Measurements from ENCODE around the gene ZNF425. TPM values are rescaled to one million over a fixed set of nuclear protein-coding genes. Genes with fewer than 3 reads are reported as not detected.

The ZNF425 gene
- polyA plus RNA-seq, 3 donors: 0.15 to 0.17 TPM; not detected in 1

DNA sequence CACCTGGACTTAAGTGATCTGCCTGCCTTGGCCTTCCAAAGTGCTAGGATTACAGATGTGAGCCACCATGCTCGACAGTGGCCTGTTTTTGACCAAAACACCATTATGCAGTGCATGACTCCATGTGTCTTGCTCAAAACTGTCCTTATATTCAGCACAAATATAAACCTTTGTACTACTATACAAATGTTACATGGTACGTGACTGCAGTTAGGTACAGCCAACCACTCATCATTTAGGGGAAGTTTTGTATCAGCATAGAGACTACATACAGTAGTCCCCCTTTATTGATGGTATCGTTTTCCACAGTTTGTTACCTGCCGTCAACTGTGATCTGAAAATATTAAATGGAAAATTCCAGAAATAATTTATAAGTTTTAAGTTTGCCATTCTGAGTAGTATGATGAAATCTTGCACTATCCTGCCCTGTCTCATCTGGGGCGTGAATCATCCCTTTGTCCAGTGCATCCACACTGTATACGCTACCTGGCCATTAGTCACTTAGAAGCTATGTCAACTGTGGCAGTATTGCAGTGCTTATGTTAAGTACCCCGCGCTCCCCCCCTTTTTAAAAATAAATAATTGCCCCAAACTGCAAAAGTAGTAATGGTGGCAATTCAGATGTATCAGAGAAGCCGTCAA is 45.9 kb upstream of the ZNF425 start:
- H2AFZ ChIP-seq (ENCODE audit: insufficient read depth, low read depth, low read length, poor library complexity, severe bottlenecking): no peak overlapping the region
- H3K27ac Mint-ChIP-seq: no peak overlapping the region

DNA sequence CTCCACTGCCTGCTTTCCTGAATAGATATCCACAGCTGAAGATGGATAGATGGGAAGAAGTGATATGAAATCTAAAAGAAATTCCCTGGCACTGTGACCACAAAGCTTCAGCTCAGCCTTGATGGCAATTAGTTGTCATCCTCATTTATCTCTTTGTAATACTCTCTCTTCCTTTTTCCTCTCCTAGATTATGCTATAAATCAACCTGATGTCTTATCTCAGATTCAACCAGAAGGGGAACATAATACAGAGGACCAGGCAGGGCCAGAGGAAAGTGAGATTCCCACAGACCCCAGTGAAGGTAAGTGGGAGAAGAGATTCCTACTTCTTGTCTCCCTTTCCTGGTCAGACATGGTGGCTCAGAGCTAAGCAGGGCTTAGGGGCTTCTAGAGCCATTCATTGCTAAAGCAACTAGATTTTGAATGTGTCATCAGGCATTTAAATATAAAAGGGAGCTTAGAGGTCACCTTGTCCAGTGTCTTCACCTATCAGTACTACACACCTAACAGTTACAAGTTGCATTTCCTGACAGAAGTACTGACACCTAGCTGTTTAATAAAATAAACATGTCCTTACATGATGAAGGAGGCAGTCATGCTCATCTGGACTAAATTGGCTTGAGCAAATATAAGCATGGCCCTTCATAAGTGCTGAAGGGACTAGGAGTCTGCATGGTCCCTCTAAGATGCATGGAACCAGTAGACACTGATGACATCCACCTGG is 40.7 kb upstream of the ZNF425 start:
- no peak overlapping the region for H3K4me3 Mint-ChIP-seq
- Histone ChIP-seq H3K4me3 (replicated peaks in 1 of 3; ENCODE audit: low read depth in 2 of 3, low read length in 3 of 3) (no peak overlapping the region), H3K4me1 (ENCODE audit: control insufficient read depth in 1 of 2, insufficient read depth in 2 of 2, low read length in 2 of 2) (no peaks in the 10 kb centered on the region), H3K9ac (ENCODE audit: insufficient read depth, low read length, poor library complexity, severe bottlenecking) (no peak overlapping the region), H3K79me2 (ENCODE audit: insufficient read depth, low read length) (no peaks in the 10 kb centered on the region), H3K36me3 (replicated peaks in 1 of 2; ENCODE audit: control insufficient read depth in 1 of 2, insufficient read depth in 2 of 2, low read length in 2 of 2) (peaks cover 49 to 86% of the 10 kb centered on the region in 2 donors), H3K27ac (ENCODE audit: low read depth in 1 of 2, low read length in 2 of 2) (no peak overlapping the region), H3K4me2 (replicated peaks; ENCODE audit: extremely low read depth, low read length, poor library complexity, severe bottlenecking) (no peak overlapping the region), H2AFZ (ENCODE audit: insufficient read depth, low read depth, low read length, poor library complexity, severe bottlenecking) (no peak overlapping the region), H3K27me3 (ENCODE audit: control insufficient read depth in 2 of 2, insufficient read depth in 2 of 2, low read length in 2 of 2) (no peaks in the 10 kb centered on the region), H4K20me1 (ENCODE audit: insufficient read depth, low read length) (no peaks in the 10 kb centered on the region), H3K9me3 (replicated peaks in 1 of 2; ENCODE audit: control insufficient read depth in 1 of 2, insufficient read depth in 1 of 2, low read length in 2 of 2) (no peaks in the 10 kb centered on the region)
- H3K36me3 Mint-ChIP-seq: peaks cover 57 to 93% of the 10 kb centered on the region in 2 donors
- TF ChIP-seq, protein P1, sequence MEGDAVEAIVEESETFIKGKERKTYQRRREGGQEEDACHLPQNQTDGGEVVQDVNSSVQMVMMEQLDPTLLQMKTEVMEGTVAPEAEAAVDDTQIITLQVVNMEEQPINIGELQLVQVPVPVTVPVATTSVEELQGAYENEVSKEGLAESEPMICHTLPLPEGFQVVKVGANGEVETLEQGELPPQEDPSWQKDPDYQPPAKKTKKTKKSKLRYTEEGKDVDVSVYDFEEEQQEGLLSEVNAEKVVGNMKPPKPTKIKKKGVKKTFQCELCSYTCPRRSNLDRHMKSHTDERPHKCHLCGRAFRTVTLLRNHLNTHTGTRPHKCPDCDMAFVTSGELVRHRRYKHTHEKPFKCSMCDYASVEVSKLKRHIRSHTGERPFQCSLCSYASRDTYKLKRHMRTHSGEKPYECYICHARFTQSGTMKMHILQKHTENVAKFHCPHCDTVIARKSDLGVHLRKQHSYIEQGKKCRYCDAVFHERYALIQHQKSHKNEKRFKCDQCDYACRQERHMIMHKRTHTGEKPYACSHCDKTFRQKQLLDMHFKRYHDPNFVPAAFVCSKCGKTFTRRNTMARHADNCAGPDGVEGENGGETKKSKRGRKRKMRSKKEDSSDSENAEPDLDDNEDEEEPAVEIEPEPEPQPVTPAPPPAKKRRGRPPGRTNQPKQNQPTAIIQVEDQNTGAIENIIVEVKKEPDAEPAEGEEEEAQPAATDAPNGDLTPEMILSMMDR (IDR thresholded peaks at IDR 0.05): no peak
- no peak overlapping the region for H3K27ac Mint-ChIP-seq
- intact Hi-C loops (cut with micrococcal nuclease): no loop called here
- no peaks in the 10 kb centered on the region for H3K4me1 Mint-ChIP-seq
- H3K9me3 Mint-ChIP-seq: no peaks in the 10 kb centered on the region
- H3K27me3 Mint-ChIP-seq (ENCODE audit: low read depth in 3 of 3): no peaks in the 10 kb centered on the region
- no peak for DNase-seq

More for the DNA sequence above, 45.9 kb upstream of the ZNF425 start:
- intact Hi-C loops (cut with micrococcal nuclease): no loop called here
- no peak overlapping the region for H3K4me2 ChIP-seq (replicated peaks; ENCODE audit: extremely low read depth, low read length, poor library complexity, severe bottlenecking)
- Mint-ChIP-seq H3K27me3 (ENCODE audit: low read depth in 3 of 3) (no peaks in the 10 kb centered on the region), H3K4me3 (no peak overlapping the region), H3K4me1 (no peaks in the 10 kb centered on the region), H3K36me3 (peaks cover 52 to 85% of the 10 kb centered on the region in 2 donors), H3K9me3 (no peaks in the 10 kb centered on the region)
- H3K9ac ChIP-seq (ENCODE audit: insufficient read depth, low read length, poor library complexity, severe bottlenecking): no peak overlapping the region
- WGBS (ENCODE audit: insufficient coverage): 88% methylated on average over 2 of the region's 9 CpGs
- H3K36me3 ChIP-seq (replicated peaks in 1 of 2; ENCODE audit: control insufficient read depth in 1 of 2, insufficient read depth in 2 of 2, low read length in 2 of 2): peaks cover 52 to 92% of the 10 kb centered on the region in 2 donors
- TF ChIP-seq, protein P1 (IDR thresholded peaks at IDR 0.05): no peak
- H3K9me3 ChIP-seq (replicated peaks in 1 of 2; ENCODE audit: control insufficient read depth in 1 of 2, insufficient read depth in 1 of 2, low read length in 2 of 2): no peaks in the 10 kb centered on the region
- DNase-seq: no peak
- no peak overlapping the region for H3K27ac ChIP-seq (ENCODE audit: low read depth in 1 of 2, low read length in 2 of 2)
- no peaks in the 10 kb centered on the region for H3K79me2 ChIP-seq (ENCODE audit: insufficient read depth, low read length)
- no peaks in the 10 kb centered on the region for H3K27me3 ChIP-seq (ENCODE audit: control insufficient read depth in 2 of 2, insufficient read depth in 2 of 2, low read length in 2 of 2)
- H4K20me1 ChIP-seq (ENCODE audit: insufficient read depth, low read length): no peaks in the 10 kb centered on the region
- H3K4me3 ChIP-seq (replicated peaks in 1 of 3; ENCODE audit: low read depth in 2 of 3, low read length in 3 of 3): no peak overlapping the region
- no peaks in the 10 kb centered on the region for H3K4me1 ChIP-seq (ENCODE audit: control insufficient read depth in 1 of 2, insufficient read depth in 2 of 2, low read length in 2 of 2)
